GM18526 (cell line): ENCODE measurements around the gene AMPD2.

Experiments used
- POLR2A ChIP-seq: IDR thresholded peaks from 3 replicates; pipeline ENCODE4 v1.6.1; 2011; ENCODE audit not compliant: insufficient read length; ENCODE audit errors: extremely low read depth

Gene AMPD2

DNA sequence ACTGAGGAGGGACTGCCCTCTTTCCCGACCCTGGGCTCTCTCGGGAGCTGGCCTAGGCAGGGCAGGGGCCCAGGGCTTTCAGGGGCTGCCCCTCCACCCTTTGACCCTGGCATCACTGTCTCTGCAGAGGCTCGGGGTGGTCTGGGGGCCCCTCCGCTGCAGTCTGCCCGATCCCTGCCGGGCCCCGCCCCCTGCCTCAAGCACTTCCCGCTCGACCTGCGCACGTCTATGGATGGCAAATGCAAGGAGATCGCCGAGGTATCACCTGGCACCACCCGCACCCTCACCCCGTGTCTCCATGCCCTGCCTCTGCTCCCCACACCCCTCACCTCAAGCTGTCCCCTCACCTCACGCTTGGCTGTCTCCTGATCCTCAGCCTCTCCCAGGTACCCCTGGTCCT is 5.5 kb downstream of the AMPD2 start:
- no peak for TF ChIP-seq POLR2A

DNA sequence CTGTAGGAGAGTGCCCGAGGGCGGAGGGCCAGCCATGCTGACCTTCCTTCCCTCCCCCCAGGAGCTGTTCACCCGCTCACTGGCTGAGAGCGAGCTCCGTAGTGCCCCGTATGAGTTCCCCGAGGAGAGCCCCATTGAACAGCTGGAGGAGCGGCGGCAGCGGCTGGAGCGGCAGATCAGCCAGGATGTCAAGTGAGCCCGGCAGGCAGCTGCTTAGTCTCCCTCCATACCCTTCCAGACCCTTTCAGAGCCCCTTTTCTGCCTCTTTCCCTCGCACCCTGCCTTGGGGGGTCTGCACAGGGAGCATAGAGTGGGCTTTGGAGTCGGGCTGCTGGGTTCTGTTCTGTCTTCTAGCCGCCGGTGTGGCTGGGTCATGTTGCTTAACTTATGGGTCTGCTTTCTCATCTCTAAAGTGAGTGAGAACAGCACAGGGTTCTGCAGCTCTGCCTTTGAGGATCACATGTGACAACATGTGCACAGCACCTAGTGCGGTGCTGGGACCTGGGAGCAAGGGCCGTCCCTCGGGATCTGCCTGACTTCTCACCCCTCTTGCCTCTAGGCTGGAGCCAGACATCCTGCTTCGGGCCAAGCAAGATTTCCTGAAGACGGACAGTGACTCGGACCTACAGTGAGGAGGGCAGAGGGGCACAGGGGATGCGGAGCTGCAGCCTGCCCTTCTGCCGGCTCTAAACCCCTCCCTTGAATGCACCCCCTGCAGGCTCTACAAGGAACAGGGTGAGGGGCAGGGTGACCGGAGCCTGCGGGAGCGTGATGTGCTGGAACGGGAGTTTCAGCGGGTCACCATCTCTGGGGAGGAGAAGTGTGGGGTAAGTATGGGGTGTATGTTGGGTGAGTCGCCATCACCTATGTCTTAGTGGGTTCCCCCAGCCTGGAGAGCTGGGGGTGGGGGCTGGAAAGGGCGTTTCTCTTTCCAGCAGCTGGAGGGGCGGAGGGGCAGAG is 6.2 kb downstream of the AMPD2 start:
- no peak for TF ChIP-seq POLR2A

DNA sequence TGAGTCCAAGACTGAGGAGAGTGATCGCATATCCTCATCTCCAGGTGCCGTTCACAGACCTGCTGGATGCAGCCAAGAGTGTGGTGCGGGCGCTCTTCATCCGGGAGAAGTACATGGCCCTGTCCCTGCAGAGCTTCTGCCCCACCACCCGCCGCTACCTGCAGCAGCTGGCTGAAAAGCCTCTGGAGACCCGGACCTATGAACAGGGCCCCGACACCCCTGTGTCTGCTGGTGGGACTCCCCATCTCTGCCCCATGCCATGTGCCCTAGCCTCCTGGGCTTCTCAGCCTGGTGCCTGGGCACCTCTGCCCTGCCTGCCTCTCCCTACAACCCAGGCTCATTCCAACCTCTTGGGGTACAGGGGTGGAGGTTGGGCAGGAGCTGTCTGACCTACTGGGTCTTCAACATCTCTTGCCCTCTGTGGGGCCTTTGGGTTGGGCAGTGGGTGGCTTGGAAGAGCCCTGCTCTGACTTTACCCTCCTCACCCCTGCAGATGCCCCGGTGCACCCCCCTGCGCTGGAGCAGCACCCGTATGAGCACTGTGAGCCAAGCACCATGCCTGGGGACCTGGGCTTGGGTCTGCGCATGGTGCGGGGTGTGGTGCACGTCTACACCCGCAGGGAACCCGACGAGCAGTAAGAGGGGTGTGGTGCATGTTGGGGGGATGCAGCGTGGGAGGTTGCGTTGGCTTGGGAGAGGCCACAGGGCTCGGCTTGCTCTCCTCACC is 7.2 kb downstream of the AMPD2 start:
- no peak for TF ChIP-seq POLR2A

DNA sequence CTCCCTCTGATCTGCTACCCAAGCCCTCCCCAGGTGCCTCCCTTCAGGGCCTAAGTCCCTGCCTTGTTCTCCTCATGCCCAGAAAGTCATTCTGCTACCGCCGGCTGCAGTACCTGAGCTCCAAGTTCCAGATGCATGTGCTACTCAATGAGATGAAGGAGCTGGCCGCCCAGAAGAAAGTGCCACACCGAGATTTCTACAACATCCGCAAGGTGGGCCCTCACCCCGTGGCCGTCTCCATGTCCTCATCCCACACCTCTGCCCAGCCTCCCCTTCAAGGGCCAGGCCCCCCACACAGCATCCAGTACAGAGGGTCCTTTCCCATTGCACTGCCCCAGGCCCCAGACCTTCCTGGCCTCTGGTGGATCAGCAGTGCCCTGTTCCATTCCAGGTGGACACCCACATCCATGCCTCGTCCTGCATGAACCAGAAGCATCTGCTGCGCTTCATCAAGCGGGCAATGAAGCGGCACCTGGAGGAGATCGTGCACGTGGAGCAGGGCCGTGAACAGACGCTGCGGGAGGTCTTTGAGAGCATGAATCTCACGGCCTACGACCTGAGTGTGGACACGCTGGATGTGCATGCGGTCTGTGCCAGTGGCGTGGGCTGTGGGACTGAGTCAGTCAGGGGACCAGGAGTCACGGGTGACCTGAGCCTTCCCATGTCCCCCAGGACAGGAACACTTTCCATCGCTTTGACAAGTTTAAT is 8.2 kb downstream of the AMPD2 start:
- no peak for TF ChIP-seq POLR2A

DNA sequence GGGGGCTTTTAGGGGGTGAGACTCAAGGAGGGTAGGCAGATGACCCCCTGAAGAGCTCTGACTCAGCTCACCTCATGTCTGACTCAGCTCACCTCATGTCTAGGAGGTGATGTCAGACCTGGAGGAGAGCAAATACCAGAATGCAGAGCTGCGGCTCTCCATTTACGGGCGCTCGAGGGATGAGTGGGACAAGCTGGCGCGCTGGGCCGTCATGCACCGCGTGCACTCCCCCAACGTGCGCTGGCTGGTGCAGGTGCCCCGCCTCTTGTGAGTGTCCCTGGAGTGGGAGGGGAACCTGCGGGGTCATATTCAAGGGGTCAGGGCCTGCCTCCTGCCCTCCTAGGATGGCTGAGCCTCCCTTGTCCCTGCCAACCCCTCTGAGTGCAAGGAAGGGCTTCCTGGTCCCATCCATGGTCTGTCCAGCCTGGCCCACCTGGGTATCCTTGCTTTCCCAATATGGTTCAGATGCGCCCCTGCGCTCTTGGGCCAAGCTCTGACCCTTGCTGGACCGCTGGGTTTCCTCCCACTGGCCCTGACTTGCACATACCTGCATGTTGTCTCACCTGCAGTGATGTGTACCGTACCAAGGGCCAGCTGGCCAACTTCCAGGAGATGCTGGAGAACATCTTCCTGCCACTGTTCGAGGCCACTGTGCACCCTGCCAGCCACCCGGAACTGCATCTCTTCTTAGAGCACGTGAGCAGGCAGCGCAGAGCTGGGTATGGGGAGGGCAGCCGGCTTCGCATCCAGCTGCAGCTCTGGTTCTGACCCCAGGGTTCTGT is 9.1 kb downstream of the AMPD2 start:
- no peak for TF ChIP-seq POLR2A

DNA sequence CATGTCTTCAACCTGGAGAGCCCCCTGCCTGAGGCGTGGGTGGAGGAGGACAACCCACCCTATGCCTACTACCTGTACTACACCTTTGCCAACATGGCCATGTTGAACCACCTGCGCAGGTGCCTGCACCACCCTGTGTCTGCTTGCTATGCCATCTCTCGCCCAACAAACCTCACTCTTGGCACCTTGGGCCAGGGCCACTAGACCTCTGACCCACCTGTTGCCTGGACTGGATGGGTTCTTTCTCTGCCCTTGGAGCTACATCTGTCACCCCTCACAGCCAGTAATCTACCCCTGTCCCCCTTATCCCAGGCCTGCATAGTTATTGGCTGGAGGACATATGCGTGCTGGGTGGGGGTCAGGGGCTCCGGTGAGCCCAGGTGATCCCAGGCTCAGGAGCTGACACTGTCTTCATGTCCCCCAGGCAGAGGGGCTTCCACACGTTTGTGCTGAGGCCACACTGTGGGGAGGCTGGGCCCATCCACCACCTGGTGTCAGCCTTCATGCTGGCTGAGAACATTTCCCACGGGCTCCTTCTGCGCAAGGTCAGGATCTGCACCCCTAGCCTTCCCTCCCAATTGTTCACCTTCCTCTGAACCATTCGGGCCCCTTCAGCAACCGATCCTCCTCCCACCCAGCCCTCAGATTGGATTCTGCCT is 9.9 kb downstream of the AMPD2 start:
- TF ChIP-seq POLR2A = no peak

DNA sequence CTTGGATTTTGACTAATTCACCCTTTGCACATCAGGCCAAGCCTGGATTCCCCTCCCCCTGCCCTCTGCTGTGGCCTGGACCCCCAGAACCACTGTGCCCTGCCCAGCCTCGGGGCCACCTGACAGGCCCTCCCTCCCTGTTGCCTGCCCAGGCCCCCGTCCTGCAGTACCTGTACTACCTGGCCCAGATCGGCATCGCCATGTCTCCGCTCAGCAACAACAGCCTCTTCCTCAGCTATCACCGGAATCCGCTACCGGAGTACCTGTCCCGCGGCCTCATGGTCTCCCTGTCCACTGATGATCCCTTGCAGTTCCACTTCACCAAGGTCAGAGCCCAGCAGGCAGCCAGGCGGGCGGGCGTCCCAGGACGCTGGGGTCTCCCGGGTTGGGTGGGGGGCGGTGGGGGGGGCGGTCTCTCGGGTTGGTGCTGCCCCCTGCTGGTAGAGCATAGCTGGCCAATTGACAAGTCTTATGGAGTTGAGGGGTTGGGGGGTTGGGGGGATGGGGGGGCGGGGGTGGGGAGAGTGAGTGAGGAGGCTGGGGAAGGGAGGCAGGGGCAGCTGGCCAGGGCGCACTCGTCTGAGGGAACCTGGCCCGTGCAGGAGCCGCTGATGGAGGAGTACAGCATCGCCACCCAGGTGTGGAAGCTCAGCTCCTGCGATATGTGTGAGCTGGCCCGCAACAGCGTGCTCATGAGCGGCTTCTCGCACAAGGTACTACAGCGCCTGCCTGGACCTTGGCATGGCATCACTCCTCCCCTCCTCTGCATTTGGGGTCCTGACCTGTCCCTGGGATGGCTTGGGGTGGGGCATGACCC is 10.7 kb downstream of the AMPD2 start:
- no peak for TF ChIP-seq POLR2A

DNA sequence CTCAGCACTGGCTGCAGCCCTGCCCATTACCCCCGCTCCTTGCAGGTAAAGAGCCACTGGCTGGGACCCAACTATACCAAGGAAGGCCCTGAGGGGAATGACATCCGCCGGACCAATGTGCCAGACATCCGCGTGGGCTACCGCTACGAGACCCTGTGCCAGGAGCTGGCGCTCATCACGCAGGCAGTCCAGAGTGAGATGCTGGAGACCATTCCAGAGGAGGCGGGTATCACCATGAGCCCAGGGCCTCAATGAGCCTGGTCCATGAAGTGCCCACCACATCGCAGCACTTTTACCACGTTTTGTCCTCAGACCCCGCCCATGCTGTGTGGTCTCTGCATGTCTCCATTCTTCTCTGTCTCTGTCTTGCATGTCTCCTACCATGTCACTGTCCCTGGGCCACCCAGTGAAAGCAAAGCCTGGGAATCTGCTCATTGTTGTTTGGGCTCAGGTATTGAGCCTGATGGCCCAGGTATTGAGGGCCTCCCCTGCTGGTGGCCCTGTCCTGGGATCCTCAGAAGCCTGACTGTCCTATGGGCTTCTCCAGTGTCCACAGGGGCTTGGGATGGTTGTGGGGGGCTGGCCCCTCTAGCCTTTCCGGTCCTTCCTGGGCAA is 11.4 kb downstream of the AMPD2 start:
- no peak for TF ChIP-seq POLR2A

DNA sequence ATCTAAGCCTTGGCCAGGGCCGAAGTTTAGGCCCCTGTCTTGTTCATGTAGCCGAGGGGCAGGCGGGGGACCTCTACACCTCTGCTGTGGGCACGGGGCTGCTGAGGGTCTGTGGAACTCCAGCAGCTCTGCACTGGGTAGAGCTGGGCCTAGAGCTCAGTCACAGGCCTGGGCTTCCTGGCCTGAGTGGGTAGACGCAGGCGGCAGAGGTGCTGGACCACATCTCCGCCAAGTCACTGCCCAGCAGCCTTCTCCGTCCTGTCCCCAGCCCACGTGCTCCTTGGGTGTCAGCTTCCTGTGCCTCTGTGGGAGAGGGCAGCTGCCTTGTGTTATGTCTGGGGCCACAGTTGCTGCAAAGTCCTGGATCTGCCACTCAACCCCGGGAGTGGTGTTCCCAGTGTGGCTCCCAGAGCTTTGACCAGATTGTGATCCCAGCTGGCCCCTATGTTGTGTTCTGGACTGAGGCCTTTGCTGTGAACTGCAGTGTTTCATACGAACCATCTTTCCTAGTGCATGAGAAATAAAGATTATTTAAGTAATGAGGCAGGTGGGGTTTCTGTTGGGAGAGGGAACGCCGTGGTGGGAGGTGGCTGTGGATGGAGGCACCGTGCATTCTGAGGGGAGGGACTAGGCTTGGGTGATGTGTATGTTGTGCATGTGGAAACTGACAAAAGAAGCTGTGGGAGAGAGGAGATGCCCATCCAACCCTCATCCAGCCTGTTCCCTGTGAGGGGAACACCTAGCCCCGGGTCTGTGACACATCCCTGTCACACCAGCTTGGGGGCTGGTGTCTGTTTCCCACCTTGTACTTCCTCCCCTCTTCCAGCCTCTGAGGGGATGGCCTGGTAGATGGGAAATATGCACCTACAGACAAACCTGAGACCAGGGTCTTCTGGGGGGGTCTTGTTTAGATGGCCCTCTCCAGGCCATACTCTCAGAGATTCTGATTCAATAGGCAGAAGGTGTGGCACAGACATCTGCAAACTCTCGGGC is 12.2 kb downstream of the AMPD2 start:
- TF ChIP-seq POLR2A = no peak

DNA sequence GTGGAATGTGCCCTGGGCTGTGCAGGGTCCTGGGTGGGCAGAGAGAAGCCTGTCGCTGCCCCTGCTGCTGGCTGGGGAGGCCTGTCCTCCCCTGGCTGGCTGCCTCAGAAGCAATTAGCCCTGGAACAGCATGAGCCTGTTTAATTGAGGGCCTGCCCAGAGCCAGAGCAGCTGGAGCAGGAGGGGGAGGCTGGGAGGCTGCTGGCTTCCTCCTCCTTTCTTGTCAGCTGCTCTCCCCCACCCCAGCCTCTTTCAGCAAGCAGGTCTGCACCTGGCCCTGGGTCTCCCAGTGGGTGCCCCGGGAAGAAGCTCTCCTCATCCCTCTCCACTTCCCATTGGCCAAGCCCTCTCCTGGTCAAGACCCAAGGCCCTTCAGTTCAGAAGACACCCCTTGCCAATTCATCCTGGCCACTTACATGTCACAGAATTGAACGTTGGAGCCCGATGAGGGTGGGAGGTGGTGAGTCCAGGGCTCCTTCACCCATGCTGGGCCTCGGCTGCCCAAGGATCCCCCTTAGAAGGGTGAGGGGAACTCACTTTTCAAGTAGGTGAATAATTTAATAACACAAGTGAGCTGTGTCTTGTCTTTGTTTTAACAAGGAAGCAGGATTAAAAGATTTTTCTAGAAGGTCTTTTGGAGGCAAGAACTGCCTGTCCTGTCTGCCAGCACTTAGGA is 13.2 kb downstream of the AMPD2 start:
- no peak for TF ChIP-seq POLR2A

DNA sequence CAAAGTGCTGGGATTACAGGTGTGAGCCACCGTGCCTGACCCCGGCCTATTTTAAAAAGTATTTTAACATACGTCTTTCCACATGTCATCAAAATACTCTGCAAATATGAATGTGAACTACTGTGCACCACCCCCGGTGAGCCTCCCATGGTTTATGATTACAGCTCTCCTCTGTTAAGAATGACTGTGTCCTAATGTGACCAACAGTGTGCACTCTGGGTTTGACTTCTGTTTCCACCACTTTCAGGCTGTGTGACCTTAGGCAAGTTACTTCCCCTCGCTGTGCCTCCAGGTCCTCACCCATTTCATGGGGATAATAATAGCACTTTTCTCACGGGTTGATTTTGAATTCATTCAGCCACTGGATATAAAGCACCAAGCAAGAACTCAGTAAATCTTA is 14.7 kb downstream of the AMPD2 start:
- no peak for TF ChIP-seq POLR2A
